HG03342 (cell line): ENCODE results near the gene CT47C1.

Experiments used
- ATAC-seq: cut with Tn5 transposase; IDR thresholded peaks from one replicate; pipeline ENCODE4 v1.9.1; 2021; ENCODE audit warnings: mild to moderate bottlenecking, moderate library complexity; ENCODE audit not compliant: unreplicated experiment

The CT47C1 gene

GRCh38 chrX:119073200-119073905 is 560 bp downstream of the CT47C1 start:
- ATAC-seq = no peak

DNA sequence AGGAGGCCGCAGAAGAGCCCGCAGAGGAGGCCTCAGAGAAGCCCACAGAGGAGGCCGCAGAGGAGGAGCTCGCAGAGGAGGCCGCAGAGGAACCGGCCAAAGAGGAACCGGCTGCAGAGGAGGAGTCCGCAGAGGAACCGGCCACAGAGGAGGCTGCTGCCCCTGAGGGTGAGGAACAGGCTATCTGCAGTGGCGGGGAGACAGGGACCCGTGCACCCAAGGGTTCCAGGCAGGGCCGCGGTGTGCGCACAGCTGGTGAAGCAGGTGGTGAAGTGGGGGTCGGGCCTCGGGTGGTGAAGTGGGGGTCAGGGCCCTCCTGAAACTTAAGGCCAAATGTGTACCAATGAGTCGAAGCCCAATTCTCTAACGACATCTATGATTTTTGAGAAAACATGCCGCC is 1.1 kb downstream of the CT47C1 start:
- no peak for ATAC-seq

DNA sequence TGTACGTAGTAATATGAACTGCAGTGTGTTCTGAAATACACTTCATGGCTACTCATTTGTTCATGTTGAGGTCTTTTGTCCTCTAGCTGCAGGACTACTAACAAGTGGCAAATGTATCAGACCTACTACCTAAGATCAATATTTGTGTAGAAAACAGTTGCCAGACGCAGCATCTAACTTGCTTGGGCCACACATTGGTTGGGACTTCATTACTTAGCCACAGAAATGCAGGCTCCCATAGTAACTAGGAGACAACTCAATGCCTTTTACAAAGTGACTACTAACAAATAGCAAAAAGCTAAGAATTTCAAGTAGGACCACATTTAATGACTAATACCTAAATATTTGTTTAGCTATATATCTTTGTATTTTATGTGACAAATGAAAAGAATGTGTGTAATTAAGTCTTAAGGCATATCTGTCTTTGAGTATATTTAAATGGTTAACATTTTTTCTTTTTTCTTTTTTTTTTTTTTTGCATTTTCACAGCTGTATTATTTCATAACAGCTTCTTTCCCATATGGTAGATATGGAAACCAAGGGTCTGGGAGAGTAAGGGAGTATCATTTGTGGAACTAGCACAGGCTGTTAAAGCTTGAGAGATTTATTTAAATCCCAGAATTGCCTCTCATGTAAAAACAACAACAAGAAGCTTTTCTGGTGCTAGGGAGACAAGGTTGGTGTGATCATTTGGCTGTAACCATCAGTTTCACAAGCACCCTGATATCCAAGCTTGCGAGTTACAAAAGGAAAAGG is 2.7 kb downstream of the CT47C1 start:
- ATAC-seq = no peak

GRCh38 chrX:119082278-119082677 is 9.5 kb downstream of the CT47C1 start:
- ATAC-seq = no peak

DNA sequence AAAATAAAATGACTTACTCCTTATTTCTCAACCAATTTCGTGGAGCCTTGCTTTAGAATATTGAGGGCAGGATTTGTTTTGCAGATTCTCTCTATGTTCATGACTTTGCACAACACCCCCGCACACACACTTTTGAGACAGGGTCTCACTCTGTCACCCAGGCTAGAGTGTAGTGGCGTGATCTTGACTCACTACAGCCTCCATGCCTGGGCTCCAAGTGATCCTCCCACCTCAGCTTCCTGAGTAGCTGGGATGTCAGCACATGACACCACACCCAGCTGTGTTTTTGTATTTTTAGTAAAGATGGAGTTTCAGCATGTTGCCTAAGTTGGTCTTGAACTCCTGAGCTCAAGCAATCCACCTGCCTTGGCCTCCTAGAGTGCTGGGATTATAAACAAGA is 12.0 kb downstream of the CT47C1 start:
- no peak for ATAC-seq

DNA sequence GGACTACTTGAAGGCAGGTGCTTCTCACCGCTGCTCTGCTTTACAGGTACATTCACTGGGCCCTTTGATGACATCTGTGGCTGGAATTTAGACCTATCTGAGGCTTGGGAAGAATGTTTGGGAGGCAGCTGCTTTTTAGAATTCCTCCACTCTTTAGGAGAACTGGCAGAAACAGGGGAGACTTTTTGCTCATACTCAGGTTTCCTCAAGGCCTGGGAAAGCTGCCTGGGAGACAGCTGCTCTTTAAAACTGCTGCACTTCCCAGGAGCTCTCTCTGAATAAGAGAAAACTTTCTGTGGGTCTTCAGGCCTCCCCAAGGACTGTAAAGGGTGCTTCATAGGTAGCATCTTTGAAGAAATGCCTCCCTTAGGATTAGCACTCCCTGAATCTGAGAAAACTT is 14.3 kb downstream of the CT47C1 start:
- no peak for ATAC-seq

- ATAC-seq = no peak
Observed at GRCh38 chrX:119089619-119090018, 16.8 kb downstream of the CT47C1 start.

- ATAC-seq = no peak
Observed at GRCh38 chrX:119090627-119091026, 17.8 kb downstream of the CT47C1 start.

GRCh38 chrX:119093991-119094735 is 21.4 kb downstream of the CT47C1 start:
- ATAC-seq = no peak

DNA sequence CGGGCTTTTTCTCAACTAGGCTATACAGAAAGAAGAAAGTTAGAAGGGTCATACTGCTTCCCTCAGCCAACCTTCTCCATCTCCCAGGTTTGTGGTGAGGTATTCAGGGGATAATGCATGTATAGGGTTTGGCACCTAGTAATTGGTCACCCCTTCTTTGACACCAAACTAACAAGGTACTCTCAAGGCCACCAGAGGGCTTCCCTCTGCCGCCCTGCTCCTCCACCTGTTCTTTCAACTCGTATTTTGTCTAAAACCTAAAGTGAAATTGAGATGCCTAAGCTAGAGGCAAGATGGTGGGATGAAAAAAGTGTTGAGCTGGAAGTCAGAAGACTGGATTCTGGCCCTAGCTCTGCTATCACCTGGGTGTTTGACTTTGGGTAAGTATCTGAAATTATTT is 22.0 kb downstream of the CT47C1 start:
- no peak for ATAC-seq

DNA sequence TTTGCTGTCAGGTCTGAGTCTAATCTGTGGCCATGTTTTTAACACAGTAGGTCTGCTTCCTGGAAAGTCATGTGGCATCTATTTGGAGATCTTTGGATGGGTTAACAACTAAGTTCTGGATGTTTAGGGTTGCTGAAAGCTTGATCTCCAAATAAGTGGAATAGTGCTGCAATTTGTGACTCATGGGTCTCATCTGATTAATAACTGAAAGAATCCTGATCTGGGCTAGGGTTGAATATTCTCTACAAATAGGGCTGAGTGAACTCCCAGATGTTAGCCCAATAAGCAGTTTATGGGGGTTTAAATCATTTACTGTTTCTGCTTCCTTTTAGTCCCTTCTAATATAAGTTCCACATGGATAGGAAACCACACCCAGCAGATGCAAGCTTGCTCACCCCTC is 23.1 kb downstream of the CT47C1 start:
- no peak for ATAC-seq

DNA sequence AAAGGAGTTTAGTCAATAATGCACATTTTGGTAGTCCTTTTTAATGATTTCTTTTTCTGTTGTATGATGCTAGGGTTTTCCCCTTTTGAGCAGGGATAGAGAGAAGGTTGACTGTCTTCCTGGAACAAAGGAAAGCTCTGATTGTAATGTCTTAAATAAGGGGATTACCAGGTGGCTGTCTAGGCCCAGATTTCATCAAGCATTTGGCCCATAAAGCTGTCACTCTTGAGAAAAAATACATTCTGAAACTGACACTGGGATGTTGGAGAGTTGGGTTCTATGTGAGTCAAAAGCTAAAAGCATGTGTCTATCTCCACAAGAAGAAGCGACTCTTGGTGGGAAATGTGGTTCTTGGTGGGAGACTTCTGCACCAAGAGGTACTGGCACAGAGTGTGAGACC is 28.4 kb downstream of the CT47C1 start:
- no peak for ATAC-seq

DNA sequence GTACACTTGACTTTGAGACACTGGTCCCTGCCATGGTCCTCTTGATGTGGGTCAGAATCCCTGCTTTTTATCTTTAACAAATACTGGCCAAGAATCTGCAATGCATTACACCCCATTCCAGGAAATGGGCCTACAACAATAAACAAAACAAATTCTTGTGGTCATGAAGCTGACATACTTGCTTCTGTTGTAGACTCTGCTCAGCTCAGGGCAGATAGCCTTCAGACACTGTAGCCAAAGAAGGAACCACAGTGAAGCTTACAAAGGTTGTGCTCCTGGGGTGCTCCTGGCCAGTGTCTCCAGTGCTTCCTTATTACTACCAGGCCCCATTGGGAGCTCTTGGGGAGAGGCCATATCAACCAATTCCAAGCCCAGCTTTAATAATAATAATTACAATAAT is 33.0 kb downstream of the CT47C1 start:
- ATAC-seq = no peak

- ATAC-seq = no peak
Observed at GRCh38 chrX:119107206-119107605, 34.4 kb downstream of the CT47C1 start.

DNA sequence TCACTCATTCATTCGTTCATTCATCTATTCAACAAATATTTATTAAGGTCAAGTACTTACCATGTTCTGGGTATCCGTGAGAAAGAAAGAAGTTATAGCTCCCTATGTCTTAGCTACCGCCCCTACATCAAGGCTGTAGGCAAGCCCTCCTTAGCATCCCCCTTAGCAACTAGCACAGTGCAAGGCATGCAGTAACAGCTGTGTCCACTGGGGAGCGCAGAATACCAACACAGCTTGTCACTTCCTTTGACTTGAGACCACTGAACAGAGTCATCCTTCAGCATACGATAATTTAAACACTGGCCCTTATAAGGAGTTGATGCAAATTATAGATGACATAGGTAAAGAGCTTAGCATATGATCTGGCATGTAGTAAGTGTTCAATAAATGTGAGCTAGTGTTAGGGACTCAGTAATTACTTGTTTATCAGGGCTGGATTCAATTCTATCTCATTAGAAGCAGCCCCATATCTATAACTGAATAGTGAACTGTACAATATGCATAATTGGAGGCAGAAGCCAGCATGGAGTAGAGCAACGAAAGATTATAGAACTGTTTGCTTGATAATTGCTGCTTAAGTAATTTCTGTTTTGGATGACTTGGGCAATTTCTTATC is 46.1 kb downstream of the CT47C1 start:
- peak; percentile 96 for ATAC-seq

DNA sequence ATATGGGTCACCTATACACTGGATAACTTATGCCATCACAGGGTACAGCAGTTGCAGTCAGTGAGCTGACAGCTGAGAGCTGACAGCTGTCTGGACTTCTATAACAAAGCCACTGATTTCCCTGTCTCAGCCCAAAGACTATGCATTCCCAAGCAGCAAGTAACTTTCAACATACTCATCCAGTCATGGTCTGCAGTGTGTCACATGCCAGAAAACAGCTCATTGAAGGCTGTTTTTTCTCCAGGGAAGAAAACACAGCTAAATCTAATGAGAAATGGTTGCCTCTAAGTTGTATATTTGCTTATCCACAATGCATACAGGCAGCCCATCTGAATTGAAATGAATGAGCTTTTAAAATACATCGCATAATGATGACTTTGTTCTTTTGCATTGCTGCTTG is 48.5 kb downstream of the CT47C1 start:
- no peak for ATAC-seq
